Mesothelial cell of epicardium (in vitro differentiated cells): ENCODE measurements around the gene AKAP11. TPM values are rescaled to one million over a fixed set of nuclear protein-coding genes. Genes with fewer than 3 reads are reported as not detected.

Experiments
- DNase-seq, 2 experiments: peaks; one replicate each; pipeline ENCODE4 v3.0.0; 2021; ENCODE audit warnings: low spot score in 2 of 2; ENCODE audit not compliant: unreplicated experiment in 2 of 2
- H3K27ac Mint-ChIP-seq: 2 replicates; pipeline ENCODE4 v1.8.0; 2021; ENCODE audit warnings: mixed read lengths
- H3K27me3 Mint-ChIP-seq: 2 replicates; pipeline ENCODE4 v1.8.0; 2021; ENCODE audit warnings: low read depth, mixed read lengths
- H3K36me3 Mint-ChIP-seq: 2 replicates; pipeline ENCODE4 v1.8.0; 2021; ENCODE audit warnings: mixed read lengths
- H3K4me1 Mint-ChIP-seq: 2 replicates; pipeline ENCODE4 v1.8.0; 2021; ENCODE audit warnings: mixed read lengths
- H3K4me3 Mint-ChIP-seq: 2 replicates; pipeline ENCODE4 v1.8.0; 2021; ENCODE audit warnings: mild to moderate bottlenecking, moderate library complexity, mixed read lengths
- H3K9me3 Mint-ChIP-seq: 2 replicates; pipeline ENCODE4 v1.8.0; 2021; ENCODE audit warnings: mixed read lengths
- total RNA-seq: library from RNA; stranded (reverse); gene quantifications from 3 replicates; pipeline ENCODE4 v1.2.1, GENCODE V29; 2021
- TF ChIP-seq, protein P1 (sequence below): fragments of 200-600 bp; sonication (generic); IDR thresholded peaks from one replicate; pipeline ENCODE4 v1.5.0; 2021; ENCODE audit warnings: antibody characterized with exemption; ENCODE audit not compliant: unreplicated experiment

AKAP11 gene
- total RNA-seq, 1 donor from 2014 or later, result 33.9 TPM

- TF ChIP-seq, protein P1, sequence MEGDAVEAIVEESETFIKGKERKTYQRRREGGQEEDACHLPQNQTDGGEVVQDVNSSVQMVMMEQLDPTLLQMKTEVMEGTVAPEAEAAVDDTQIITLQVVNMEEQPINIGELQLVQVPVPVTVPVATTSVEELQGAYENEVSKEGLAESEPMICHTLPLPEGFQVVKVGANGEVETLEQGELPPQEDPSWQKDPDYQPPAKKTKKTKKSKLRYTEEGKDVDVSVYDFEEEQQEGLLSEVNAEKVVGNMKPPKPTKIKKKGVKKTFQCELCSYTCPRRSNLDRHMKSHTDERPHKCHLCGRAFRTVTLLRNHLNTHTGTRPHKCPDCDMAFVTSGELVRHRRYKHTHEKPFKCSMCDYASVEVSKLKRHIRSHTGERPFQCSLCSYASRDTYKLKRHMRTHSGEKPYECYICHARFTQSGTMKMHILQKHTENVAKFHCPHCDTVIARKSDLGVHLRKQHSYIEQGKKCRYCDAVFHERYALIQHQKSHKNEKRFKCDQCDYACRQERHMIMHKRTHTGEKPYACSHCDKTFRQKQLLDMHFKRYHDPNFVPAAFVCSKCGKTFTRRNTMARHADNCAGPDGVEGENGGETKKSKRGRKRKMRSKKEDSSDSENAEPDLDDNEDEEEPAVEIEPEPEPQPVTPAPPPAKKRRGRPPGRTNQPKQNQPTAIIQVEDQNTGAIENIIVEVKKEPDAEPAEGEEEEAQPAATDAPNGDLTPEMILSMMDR, result no peak
These were observed 66.1 kb downstream of the AKAP11 start for GRCh38 chr13:42337808-42338600.

DNA sequence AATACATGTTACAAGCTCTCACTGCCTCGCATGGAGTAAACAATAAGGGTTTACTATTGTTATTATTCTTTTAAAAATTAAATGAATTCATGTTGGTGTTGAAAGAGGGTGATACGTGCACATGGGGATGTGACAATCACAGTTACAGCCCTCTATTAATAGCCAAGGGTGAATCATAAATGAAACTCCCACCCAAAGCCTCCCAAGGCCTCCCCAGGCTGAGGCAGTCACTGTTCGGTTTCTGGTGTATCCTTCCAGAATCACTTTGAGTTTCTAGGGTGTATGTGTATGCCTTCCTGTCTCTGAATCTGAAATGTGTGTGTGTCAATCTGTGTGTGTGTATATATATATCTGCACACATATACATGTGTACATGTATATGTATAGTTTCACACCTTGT lies 73.4 kb downstream of the AKAP11 start:
- Mint-ChIP-seq H3K27me3 (peaks cover 16% of the 10 kb centered on the region), H3K9me3 (no peaks in the 10 kb centered on the region), H3K4me1 (peaks cover 7% of the 10 kb centered on the region), H3K36me3 (no peaks in the 10 kb centered on the region), H3K4me3 (no peak overlapping the region), H3K27ac (no peak overlapping the region)
- no peak for DNase-seq
- TF ChIP-seq, protein P1, result no peak

More at GRCh38 chr13:42337808-42338600, 66.1 kb downstream of the AKAP11 start:
- H3K4me3 Mint-ChIP-seq, result no peak overlapping the region
- H3K36me3 Mint-ChIP-seq, result no peaks in the 10 kb centered on the region
- H3K4me1 Mint-ChIP-seq, result peaks cover 18% of the 10 kb centered on the region
- H3K27ac Mint-ChIP-seq, result no peak overlapping the region
- no peak for DNase-seq
- H3K9me3 Mint-ChIP-seq, result no peaks in the 10 kb centered on the region
- H3K27me3 Mint-ChIP-seq, result no peaks in the 10 kb centered on the region

GRCh38 chr13:42348576-42348975 lies 76.6 kb downstream of the AKAP11 start:
- H3K4me1 Mint-ChIP-seq, result no peaks in the 10 kb centered on the region
- H3K9me3 Mint-ChIP-seq, result no peaks in the 10 kb centered on the region
- H3K27ac Mint-ChIP-seq, result no peak overlapping the region
- TF ChIP-seq, protein P1, result no peak
- peaks cover 16% of the 10 kb centered on the region for H3K27me3 Mint-ChIP-seq
- no peaks in the 10 kb centered on the region for H3K36me3 Mint-ChIP-seq
- DNase-seq, result no peak
- no peak overlapping the region for H3K4me3 Mint-ChIP-seq

GRCh38 chr13:42350141-42350540 lies 78.2 kb downstream of the AKAP11 start:
- H3K4me1 Mint-ChIP-seq, result peaks cover 6% of the 10 kb centered on the region
- no peak overlapping the region for H3K4me3 Mint-ChIP-seq
- H3K27me3 Mint-ChIP-seq, result peaks cover 13% of the 10 kb centered on the region
- no peak overlapping the region for H3K27ac Mint-ChIP-seq
- no peaks in the 10 kb centered on the region for H3K9me3 Mint-ChIP-seq
- H3K36me3 Mint-ChIP-seq, result no peaks in the 10 kb centered on the region
- TF ChIP-seq, protein P1, result no peak
- no peak for DNase-seq

GRCh38 chr13:42354241-42355091 lies 82.5 kb downstream of the AKAP11 start:
- no peak for DNase-seq
- Mint-ChIP-seq H3K9me3 (no peaks in the 10 kb centered on the region), H3K27ac (no peak overlapping the region), H3K27me3 (peaks cover 9% of the 10 kb centered on the region), H3K4me3 (no peak overlapping the region), H3K36me3 (no peaks in the 10 kb centered on the region), H3K4me1 (peaks cover 8% of the 10 kb centered on the region)
- TF ChIP-seq, protein P1, result no peak
